Kidney epithelial cell (primary cell): ENCODE data around the gene VEPH1. TPM values are rescaled to one million over a fixed set of nuclear protein-coding genes. Genes with fewer than 3 reads are reported as not detected.

ENCODE experiments used
- DNase-seq: peaks from one replicate; pipeline ENCODE4 v3.0.0-alpha.2; 2010; ENCODE audit warnings: low read depth
- H3K27me3 ChIP-seq: 2 replicates; pipeline ENCODE4 v1.6.0; 2011; ENCODE audit warnings: low read length; ENCODE audit not compliant: control insufficient read depth, insufficient read depth
- H3K36me3 ChIP-seq: 2 replicates; pipeline ENCODE4 v1.5.1; 2011; ENCODE audit warnings: low read length; ENCODE audit not compliant: control insufficient read depth, insufficient read depth
- H3K4me3 ChIP-seq: 2 replicates; pipeline ENCODE4 v1.5.1; 2011; ENCODE audit warnings: low read depth, mild to moderate bottlenecking, control low read depth, low read length
- CTCF ChIP-seq: IDR thresholded peaks from 2 replicates; pipeline ENCODE4 v1.5.1; 2011; ENCODE audit warnings: mild to moderate bottlenecking, moderate library complexity, low read length, control low read depth, inconsistent platforms; ENCODE audit not compliant: insufficient read depth, poor library complexity, severe bottlenecking
- total RNA-seq: library from RNA; depleted of rRNA; stranded (reverse); fragments of >200 nt; gene quantifications from 2 replicates; pipeline ENCODE4 v1.2.3, GENCODE V29; 2015

VEPH1 gene
- total RNA-seq, 1 donor from 2014 or later, result 26.0 TPM

GRCh38 chr3:157390713-157391515 lies 112.3 kb downstream of the VEPH1 start:
- no peak for TF ChIP-seq CTCF
- H3K4me3 ChIP-seq, result no peak overlapping the region
- no peaks in the 10 kb centered on the region for H3K36me3 ChIP-seq
- no peak for DNase-seq
- H3K27me3 ChIP-seq, result no peaks in the 10 kb centered on the region

- Histone ChIP-seq H3K36me3 (no peaks in the 10 kb centered on the region), H3K4me3 (no peak overlapping the region), H3K27me3 (no peaks in the 10 kb centered on the region)
- no peak for DNase-seq
- no peak for TF ChIP-seq CTCF
Observed at GRCh38 chr3:157388976-157389375, 114.2 kb downstream of the VEPH1 start.

GRCh38 chr3:157387708-157388435 lies 115.3 kb downstream of the VEPH1 start:
- TF ChIP-seq CTCF, result no peak
- Histone ChIP-seq H3K36me3 (no peaks in the 10 kb centered on the region), H3K4me3 (no peak overlapping the region), H3K27me3 (no peaks in the 10 kb centered on the region)
- peak; percentile 12 for DNase-seq

- no peak overlapping the region for H3K4me3 ChIP-seq
- H3K36me3 ChIP-seq, result no peaks in the 10 kb centered on the region
- TF ChIP-seq CTCF, result no peak
- H3K27me3 ChIP-seq, result no peaks in the 10 kb centered on the region
- no peak for DNase-seq
Observed at GRCh38 chr3:157384491-157384890, 118.7 kb downstream of the VEPH1 start.

- no peak for TF ChIP-seq CTCF
- no peak for DNase-seq
- H3K4me3 ChIP-seq, result no peak overlapping the region
- no peaks in the 10 kb centered on the region for H3K27me3 ChIP-seq
- H3K36me3 ChIP-seq, result no peaks in the 10 kb centered on the region
Observed at GRCh38 chr3:157384031-157384430, 119.2 kb downstream of the VEPH1 start.
